ENCODE data around the gene TARS2.

DNA sequence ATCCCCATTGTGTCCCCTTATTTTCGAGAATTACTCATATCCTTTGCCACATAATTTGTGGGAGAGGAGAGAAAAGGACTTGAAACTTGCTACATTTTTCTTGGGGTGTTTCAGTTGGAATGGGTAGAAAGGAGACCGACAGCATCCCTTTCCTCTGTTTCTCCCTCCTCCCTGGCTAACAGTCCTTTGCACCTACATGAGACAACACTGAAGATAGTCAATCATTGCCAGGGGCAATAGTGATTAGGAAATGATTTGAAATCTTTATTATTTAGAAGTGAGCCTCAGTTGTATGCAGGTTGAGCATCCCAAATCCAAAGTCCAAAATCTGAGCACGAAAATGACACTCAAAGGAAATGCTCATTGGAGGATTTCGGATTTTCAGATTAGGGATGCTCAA lies 7.8 kb upstream of the TARS2 start:
- no peak for TF ChIP-seq POLR2A (IDR thresholded peaks at IDR 0.05; ENCODE audit: low read length)
- TF ChIP-seq GATA1 (IDR thresholded peaks at IDR 0.05; ENCODE audit: low read depth, low read length), result no peak

Measured in erythroblast (primary cell).